ENCODE measurements around the gene HEXD.
A peak's percentile ranks its signal among the peaks of the same experiment; 100 is the strongest.
"Not testable (repeated sequence)": the region's sequence is repeated elsewhere in the genome, so short reads cannot be mapped to it uniquely, and the experiment has no call there.

HEXD gene

GRCh38 chr17:82382220-82382932, 35.8 kb upstream of the HEXD start:
- DNase-seq (ENCODE audit: low read depth), result not testable (repeated sequence)

DNA sequence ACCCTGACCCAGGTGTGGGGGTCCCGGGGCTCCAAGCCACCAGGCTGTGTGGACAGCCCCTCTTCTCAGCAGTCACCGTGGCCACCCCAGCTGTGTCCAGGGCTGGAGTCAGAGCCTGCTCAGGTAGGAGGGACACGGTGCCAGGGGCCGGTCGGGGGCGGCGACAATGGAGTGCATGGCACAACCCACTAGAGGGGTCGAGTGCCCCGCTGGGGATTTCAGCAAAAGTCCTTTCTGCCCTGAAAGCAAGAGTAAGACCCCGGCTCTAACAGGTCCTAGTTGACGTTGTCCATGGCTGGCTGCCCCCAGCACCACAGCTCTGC, 35.3 kb upstream of the HEXD start:
- no peak for DNase-seq (ENCODE audit: low read depth)

- DNase-seq (ENCODE audit: low read depth), result no peak
Measured at GRCh38 chr17:82383411-82383810, 34.7 kb upstream of the HEXD start.

GRCh38 chr17:82384051-82384729, 34.0 kb upstream of the HEXD start:
- DNase-seq (ENCODE audit: low read depth), result no peak

DNA sequence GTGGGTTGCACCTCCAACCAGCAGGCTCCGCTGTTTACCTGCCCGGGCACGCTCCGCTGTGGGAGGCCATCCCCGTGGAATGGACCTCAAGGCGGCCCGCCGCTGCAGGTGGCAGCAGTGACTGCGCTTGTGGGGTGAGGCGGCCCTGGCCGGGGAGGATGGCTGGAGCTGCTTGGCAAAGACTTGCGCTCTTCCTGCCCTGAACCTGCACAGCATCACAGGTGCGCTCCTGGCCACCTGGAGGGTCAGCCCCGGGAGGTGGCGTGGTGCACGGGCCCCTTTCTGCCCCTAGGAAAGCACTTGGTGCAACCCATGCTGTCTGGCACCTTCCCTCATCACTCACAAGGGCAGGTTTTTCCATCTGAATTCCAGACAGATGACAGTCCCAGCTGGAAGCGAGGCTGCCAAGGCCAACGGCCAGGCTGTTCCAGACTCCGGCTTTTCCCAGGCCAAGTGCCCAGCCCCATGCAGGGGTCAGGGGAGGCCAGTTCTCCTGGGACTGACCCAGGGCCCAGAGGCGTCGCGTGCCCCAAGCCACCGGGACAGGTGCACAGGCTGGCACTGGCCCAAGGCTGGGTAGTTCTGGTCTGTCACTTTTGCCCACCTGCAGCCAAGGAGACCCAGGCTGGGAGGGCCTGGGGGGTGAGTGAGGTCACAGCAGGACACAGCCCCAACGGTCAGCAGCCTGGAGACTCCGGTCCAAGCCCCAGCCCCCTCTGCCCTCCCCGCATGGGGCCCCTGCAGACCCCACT, 33.2 kb upstream of the HEXD start:
- peak; percentile 49 for DNase-seq (ENCODE audit: low read depth)

DNA sequence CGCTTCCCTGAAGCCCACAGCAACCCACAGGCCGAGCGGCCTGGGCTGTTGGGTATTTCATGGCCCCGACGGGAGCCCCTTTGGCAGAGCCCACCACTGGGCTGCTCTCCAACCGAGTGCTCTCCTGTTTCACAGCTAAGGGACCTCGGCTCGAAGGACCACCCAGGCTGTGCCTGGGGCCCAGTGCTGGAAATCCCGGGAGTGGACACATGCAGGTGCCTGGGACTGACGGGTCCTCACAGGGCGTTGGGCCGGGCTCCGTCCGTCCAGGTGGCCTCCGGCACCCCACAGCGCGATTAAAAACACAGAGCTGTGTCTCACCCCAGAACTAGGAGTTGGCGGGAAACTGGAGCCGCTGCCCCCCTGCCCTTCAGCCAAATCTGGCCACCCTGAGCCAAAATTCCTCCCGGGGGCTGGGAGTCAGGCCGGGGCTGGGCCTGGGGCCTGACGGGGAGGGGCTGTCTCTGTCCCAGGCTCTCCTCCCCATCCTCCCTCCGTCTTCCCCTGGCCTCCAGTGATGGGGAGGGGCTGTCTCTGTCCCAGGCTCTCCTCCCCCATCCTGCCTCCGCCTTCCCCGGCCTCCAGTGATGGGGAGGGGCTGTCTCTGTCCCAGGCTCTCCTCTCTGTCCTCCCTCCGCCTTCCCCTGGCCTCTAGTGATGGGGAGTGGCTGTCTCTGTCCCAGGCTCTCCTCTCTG, 32.4 kb upstream of the HEXD start:
- no peak for DNase-seq (ENCODE audit: low read depth)

DNA sequence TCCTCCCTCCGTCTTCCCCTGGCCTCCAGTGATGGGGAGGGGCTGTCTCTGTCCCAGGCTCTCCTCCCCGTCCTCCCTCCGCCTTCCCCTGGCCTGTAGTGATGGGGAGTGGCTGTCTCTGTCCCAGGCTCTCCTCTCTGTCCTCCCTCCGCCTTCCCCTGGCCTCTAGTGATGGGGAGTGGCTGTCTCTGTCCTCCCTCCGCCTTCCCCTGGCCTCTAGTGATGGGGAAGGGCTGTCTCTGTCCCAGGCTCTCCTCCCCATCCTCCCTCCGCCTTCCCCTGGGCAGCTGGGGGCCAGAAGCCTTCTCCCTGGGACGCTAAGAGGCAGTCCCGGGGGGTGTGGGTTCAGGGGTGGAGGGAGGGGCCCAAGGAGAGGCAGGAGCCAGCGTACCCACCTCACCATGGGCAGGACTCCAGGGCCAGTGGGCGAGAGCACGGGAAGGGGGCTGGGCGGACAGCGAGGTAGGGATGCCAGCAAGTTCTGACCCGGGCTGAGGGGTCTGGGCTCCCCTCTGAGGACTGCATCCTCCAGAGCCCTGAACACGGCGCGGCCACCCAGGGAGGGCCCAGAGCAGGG, 31.8 kb upstream of the HEXD start:
- DNase-seq (ENCODE audit: low read depth), result no peak

DNA sequence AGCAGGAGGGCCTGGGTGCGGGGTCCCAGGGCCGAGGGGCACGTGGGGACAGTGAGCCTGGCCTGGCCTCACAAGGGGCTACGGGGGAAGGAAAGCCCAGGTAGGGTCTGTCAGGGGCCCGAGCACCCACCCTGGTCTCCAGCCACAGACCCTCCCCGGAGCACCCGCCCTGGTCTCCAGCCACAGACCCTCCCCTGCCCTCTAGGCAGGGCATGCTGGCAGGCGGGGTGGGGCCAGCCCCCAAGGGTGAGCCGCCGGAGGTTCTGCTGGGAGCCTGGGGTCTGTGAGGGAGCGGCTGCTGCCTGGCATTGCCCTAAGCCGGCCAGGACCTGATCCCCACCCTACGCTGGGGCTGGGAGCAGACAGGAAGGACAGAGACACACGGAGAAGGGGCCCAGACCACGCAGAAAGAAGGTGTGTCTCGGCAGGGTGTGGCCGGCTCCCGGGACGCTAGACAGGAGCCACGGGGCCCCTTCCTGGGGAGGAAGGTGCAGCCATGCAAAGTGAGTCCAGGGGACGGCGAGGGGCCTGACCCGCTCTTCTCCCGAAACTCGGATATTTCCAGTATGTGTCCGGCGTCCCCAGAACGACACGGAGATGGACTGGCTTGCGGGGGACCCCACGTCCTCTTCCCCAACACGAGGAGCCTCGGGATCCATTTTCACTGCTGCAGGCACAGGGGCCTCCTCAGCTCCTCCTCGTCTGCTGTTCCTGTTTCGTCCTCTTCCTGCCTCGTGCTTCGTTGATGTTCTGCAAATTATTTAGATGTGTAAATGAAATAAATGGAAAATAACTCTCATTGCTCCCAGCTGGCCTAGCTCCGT, 31.1 kb upstream of the HEXD start:
- DNase-seq (ENCODE audit: low read depth), result no peak

DNA sequence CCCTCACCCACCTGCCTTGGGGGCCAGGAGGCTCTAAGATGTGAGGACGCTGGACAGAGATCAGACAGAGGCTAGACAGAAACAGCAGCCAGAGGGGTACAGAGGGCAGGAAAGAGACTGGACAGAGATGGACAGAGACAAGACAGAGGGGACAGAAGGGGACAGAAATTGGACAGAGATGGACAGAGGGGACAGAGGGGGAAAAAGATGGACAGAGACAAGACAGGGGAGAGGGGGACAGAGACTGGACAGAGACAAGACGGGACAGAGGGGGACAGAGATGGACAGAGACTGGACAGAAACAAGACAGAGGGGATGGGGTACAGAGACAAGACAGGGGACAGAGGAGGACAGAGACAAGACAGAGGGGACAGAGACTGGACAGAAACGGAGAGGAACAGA, 30.4 kb upstream of the HEXD start:
- DNase-seq (ENCODE audit: low read depth), result no peak

GRCh38 chr17:82388223-82388921, 29.8 kb upstream of the HEXD start:
- no peak for DNase-seq (ENCODE audit: low read depth)

DNA sequence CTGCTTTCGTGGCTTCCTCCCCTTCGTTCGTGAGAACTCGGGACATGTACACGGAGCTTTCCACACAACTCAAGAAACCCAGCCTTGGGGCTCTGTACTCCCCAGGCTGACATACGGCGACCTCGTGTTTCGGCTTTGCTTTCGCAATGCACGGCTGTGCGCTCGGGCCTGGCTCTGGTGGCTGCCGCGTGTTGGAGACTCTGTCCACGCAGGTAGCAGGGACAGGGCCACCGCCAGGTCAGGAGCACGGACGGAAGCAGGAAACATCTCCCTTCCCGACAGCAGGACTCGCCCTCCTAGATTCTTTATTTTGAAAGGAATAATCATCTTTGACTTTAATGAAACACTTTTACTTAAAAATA, 29.2 kb upstream of the HEXD start:
- DNase-seq (ENCODE audit: low read depth), result no peak

- DNase-seq (ENCODE audit: low read depth), result no peak
Measured at GRCh38 chr17:82389379-82389778, 28.8 kb upstream of the HEXD start.

DNA sequence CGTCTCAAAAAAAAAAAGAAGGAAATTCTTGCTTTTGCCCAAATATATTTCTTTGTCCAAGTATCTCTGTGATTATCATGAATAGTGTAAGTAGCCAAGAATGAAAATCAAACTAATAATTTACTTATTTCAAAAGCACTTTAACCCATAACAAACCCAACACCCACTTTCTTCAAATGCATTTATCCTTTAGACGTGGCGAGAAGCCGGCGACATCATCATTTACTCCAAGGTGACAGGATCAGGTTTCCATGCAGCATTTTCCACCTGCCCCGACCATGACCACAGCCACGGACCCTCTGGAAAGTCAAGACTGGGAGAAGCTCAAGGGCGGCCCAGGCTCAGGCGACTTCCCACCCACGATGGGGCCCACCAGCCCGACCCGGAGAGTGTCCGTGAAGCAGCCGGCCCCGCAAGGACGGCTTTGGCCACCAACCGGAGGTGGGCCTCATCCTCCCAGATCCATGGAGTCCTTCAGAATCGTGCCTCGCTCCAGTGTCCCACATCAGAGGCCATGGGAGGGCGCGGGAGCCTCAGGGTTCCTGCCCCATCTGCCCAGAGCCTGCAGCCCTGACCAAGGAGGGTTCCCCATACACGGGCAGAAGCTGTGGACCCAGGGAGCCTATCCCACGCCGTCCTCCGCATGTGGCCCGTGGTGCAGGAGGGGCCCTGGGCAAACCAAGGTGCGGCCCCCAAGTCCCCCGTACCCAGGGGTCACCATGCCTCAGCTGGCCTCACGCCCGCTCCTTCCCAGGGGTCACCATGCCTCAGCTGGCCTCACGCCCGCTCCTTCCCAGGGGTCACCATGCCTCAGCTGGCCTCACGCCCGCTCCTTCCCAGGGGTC, 27.9 kb upstream of the HEXD start:
- DNase-seq (ENCODE audit: low read depth), result no peak

DNA sequence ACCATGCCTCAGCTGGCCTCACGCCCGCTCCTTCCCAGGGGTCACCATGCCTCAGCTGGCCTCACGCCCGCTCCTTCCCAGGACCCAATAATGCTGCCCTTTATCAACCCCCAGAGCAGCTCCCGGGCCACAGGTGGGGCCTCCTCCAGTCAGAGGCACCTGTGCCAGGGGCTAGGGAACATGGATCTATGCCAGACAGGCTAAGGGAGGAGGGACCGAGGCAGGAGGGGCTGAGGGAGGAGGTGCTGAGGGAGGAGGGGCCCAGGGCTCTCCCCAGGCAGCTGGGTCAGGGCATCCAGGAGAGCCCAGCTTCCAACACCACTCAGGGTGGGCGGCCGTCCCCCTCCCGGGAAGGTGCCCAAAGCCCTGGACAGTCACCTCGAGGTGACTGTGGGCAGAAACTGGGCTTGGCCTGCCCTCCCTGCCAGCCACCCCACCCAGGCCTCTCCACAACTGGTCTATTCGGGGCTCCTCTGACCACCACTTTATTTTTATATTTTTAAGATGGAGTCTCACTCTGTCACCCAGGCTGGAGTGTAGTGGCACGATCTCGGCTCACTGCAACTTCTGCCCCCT, 27.2 kb upstream of the HEXD start:
- no peak for DNase-seq (ENCODE audit: low read depth)

DNA sequence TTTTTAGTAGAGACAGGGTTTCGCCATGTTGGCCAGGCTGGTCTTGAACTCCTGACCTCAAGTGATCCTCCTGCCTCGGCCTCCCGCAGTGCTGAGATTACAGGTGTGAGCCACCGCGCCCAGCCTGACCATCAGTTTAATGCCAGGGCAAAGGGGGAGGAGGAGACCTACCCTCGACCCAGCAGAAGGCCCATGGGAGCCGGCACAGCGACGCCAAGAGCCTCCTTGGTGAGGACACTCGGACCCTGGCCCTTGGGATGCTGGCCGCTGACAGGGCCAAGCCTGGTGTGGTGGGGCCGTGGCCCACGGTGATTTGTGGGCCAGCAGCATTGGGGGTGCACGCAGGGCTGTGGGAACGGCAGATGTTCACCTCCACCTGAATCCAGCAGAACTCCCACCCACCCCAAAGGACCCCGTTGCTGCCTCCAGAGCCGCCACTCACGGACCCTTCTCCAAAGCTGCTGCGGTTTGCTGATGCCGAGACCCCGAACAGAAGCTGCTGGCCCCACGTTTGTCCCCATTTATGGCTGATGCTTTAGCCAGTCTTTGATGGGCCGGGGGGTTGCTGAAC, 26.6 kb upstream of the HEXD start:
- DNase-seq (ENCODE audit: low read depth), result no peak

DNA sequence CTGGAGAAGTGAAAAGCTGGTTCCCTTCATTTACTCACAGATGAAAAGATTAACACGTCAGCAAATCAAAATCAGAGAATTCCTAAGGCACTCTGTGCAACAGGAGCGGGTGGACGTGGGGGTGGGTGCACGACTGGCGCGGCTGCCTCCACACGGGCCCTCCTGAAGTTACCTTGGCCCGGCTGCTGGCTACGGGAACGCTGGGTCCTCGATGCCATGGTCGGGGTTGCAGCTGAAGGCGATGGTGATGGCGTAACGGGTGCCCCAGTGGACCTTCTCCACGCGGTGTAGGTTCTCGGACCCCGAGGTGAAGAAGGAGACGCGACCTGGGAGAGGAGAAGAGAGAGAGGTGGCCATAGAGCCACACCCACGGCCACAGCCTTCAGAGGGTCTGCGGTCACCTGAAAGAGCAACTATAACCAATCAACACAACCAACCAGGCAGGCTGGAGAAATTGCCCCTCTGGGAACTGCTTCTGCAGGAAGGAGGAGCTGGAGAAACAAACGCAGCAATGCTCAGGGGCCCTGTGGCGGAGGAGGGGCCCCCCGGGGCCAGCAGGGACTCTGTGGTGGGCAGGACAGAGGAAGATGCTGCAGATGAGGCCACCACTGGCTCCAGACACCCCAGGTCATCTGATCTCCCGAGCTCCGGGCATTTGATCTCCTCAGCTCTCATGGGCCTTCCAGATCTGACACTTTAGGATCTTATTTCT, 25.8 kb upstream of the HEXD start:
- DNase-seq (ENCODE audit: low read depth), result no peak

GRCh38 chr17:82392941-82393340, 25.2 kb upstream of the HEXD start:
- no peak for DNase-seq (ENCODE audit: low read depth)

DNA sequence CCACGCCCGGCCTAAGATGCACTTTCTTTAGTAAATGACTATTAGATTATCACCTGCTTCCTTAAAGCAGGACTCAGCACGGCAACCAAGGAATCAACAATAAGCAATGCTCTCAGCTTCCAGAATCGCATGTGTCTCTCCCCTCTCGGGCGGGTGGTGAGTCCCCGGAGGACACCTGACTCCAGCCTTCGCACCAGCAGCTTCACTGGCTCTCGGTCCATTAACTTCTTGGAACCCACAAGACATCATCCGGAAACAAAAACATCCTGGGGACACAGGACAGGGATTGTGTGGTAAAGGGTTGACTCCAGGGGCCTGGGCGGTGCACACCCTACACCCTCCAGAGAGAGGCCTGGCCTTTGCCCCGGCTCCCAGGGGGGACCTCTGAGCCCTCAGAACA, 23.9 kb upstream of the HEXD start:
- DNase-seq (ENCODE audit: low read depth), result no peak

Measured in EH (cell line).